ENCODE measurements around the gene NALF2. TPM values are rescaled to one million over a fixed set of nuclear protein-coding genes. Genes with fewer than 3 reads are reported as not detected.

Gene NALF2
- total and polyA plus RNA-seq, 10 donors: 0.03 to 3.7 (median 0.12) TPM; not detected in 2

- Histone ChIP-seq H3K4me3 (no peak overlapping the region), H3K4me1 (peaks cover 0 to 3% (median 0%) of the 10 kb centered on the region in 6 donors), H3K27me3 (replicated peaks in 1 of 7) (peaks cover 0 to 39% (median 6%) of the 10 kb centered on the region in 7 donors), H3K27ac (no peak overlapping the region), H3K36me3 (no peaks in the 10 kb centered on the region), H3K9me3 (no peaks in the 10 kb centered on the region)
- no peak for TF ChIP-seq POLR2A (IDR thresholded peaks at IDR 0.05)
- TF ChIP-seq CTCF (IDR thresholded peaks at IDR 0.05 in 8 of 11, conservative IDR thresholded peaks at IDR 0.05 in 3 of 11): no peak
- TF ChIP-seq POLR2AphosphoS5 (IDR thresholded peaks at IDR 0.05): no peak
- no peak for DNase-seq
- WGBS, 5 donors: 61 to 78% (median 68%) methylated on average over 3 of the region's 3 CpGs
- intact Hi-C loops (cut with DNase I; ENCODE audit: low total_unique reads): no loop called here
Observed at GRCh38 chrX:69510914-69511513, 6.9 kb downstream of the NALF2 start.

- no peak for DNase-seq
- Histone ChIP-seq H3K9me3 (no peaks in the 10 kb centered on the region), H3K4me1 (no peaks in the 10 kb centered on the region), H3K27me3 (replicated peaks in 1 of 7) (no peaks in the 10 kb centered on the region), H3K4me3 (no peak overlapping the region), H3K36me3 (no peaks in the 10 kb centered on the region), H3K27ac (no peak overlapping the region)
- TF ChIP-seq POLR2A (IDR thresholded peaks at IDR 0.05) (no peak), POLR2AphosphoS5 (IDR thresholded peaks at IDR 0.05) (no peak), CTCF (IDR thresholded peaks at IDR 0.05 in 8 of 11, conservative IDR thresholded peaks at IDR 0.05 in 3 of 11) (no peak)
- intact Hi-C loops (cut with DNase I; ENCODE audit: low total_unique reads): no loop called here
Observed at GRCh38 chrX:69522052-69522451, 17.9 kb downstream of the NALF2 start.

- no peak for TF ChIP-seq CTCF (IDR thresholded peaks at IDR 0.05 in 8 of 11, conservative IDR thresholded peaks at IDR 0.05 in 3 of 11)
- peak in 2 of 3 donors; percentile 31 to 64 for TF ChIP-seq POLR2AphosphoS5 (IDR thresholded peaks at IDR 0.05)
- no peak for TF ChIP-seq POLR2A (IDR thresholded peaks at IDR 0.05)
- H3K27ac ChIP-seq: peak overlapping the region in 1 of 8 donors; percentile 46
- no peaks in the 10 kb centered on the region for H3K4me1 ChIP-seq
- DNase-seq: no peak
- H3K9me3 ChIP-seq: no peaks in the 10 kb centered on the region
- no peaks in the 10 kb centered on the region for H3K27me3 ChIP-seq (replicated peaks in 1 of 7)
- intact Hi-C loops (cut with DNase I; ENCODE audit: low total_unique reads): no loop called here
- no peaks in the 10 kb centered on the region for H3K36me3 ChIP-seq
- no peak overlapping the region for H3K4me3 ChIP-seq
- WGBS, 5 donors: 42 to 54% (median 46%) methylated on average over 2 to 4 of the region's 4 CpGs
Observed at GRCh38 chrX:69523314-69523713, 19.2 kb downstream of the NALF2 start.

DNA sequence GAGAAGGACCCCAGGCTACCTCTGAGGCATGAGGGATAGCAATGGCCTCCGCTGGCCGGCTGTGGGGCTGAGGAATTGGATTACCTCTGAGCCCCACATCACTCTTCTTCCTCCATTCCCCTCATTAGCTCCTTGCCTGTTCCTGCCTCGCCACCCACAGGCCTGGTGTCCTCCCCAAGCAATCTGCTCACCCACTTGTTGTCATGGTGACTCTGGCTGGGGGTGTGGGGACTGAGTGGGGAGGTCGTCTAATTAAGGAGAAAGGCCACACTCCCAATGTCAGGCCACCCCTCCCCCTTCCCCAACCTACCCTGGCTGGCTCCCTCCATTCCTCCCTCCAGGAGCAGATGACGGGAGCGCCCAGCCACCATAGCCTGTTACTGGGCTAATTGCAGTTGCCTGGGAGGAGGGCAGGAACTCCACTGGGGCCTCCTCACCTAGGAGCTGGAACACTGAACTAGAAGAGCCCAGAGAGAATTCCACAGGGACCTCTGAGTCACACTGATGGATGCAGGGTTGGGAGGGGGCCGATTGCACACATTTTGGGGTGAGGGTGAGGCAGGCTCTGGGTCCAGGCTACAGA, 20.7 kb downstream of the NALF2 start:
- Histone ChIP-seq H3K36me3 (no peaks in the 10 kb centered on the region), H3K27ac (no peak overlapping the region), H3K4me1 (no peaks in the 10 kb centered on the region), H3K27me3 (replicated peaks in 1 of 7) (peaks cover 0 to 9% (median 0%) of the 10 kb centered on the region in 7 donors), H3K9me3 (no peaks in the 10 kb centered on the region), H3K4me3 (no peak overlapping the region)
- intact Hi-C loops (cut with DNase I; ENCODE audit: low total_unique reads): no loop called here
- TF ChIP-seq CTCF (IDR thresholded peaks at IDR 0.05 in 8 of 11, conservative IDR thresholded peaks at IDR 0.05 in 3 of 11) (no peak), POLR2AphosphoS5 (IDR thresholded peaks at IDR 0.05) (no peak), POLR2A (IDR thresholded peaks at IDR 0.05) (no peak)
- DNase-seq: no peak
- 58 to 97% (median 81%) methylated on average over 5 to 7 of the region's 7 CpGs for WGBS, 5 donors

Measured in spleen (tissue), 11 donors.